H1 (cell line): Measurements from ENCODE around the gene EFEMP1. TPM values are rescaled to one million over a fixed set of nuclear protein-coding genes. Genes with fewer than 3 reads are reported as not detected.

ENCODE experiments used
- ATF3 ChIP-seq: IDR thresholded peaks from 2 replicates; pipeline ENCODE4 v1.6.1; 2011; ENCODE audit warnings: low read depth, mild to moderate bottlenecking, low read length; ENCODE audit not compliant: insufficient read depth
- HDAC2 ChIP-seq, 2 experiments: fragments of 300-600 bp in 1 of 2; sonication (generic) in 1 of 2; IDR thresholded peaks; 2 replicates each; pipeline ENCODE4 v1.6.1; 2011 to 2012; ENCODE audit warnings: low read depth in 2 of 2, low read length in 2 of 2, mild to moderate bottlenecking in 2 of 2, moderate library complexity in 2 of 2, borderline replicate concordance in 1 of 2, inconsistent platforms in 1 of 2
- KDM5A ChIP-seq: fragments of 200-600 bp; IDR thresholded peaks from 2 replicates; pipeline ENCODE4 v1.7.1; 2012; ENCODE audit warnings: mild to moderate bottlenecking, low read length, inconsistent platforms, mixed read lengths
- MAFK ChIP-seq: IDR thresholded peaks from 2 replicates; pipeline ENCODE4 v1.6.1; 2012; ENCODE audit warnings: low read depth, mild to moderate bottlenecking, improper control_type of control experiment, low read length
- NANOG ChIP-seq: IDR thresholded peaks from 2 replicates; pipeline ENCODE4 v1.6.1; 2011; ENCODE audit warnings: low read length, low read depth, mild to moderate bottlenecking, inconsistent platforms; ENCODE audit not compliant: insufficient read depth, poor library complexity, severe bottlenecking
- PHF8 ChIP-seq: fragments of 200-600 bp; sonication (generic); conservative IDR thresholded peaks from 2 replicates; pipeline ENCODE4 v1.7.1; 2012; ENCODE audit warnings: low read depth, mild to moderate bottlenecking, inconsistent platforms, low read length, moderate library complexity
- RBBP5 ChIP-seq: IDR thresholded peaks from 2 replicates; pipeline ENCODE4 v1.7.1; 2012; ENCODE audit warnings: low read depth, mild to moderate bottlenecking, inconsistent platforms, low read length, moderate library complexity, borderline replicate concordance
- RNF2 ChIP-seq: fragments of 200-900, 300-1000 bp; sonication (generic); IDR thresholded peaks from 2 replicates; pipeline ENCODE4 v1.7.1; 2016; ENCODE audit warnings: borderline replicate concordance, low read depth, mild to moderate bottlenecking, antibody characterized with exemption, low read length; ENCODE audit not compliant: poor library complexity, severe bottlenecking; ENCODE audit errors: missing control alignments
- TBP ChIP-seq: IDR thresholded peaks from 2 replicates; pipeline ENCODE4 v1.6.1; 2011; ENCODE audit warnings: low read depth, low read length, improper control_type of control experiment
- TEAD4 ChIP-seq: IDR thresholded peaks from 2 replicates; pipeline ENCODE4 v1.6.1; 2012; ENCODE audit warnings: low read depth, low read length, inconsistent platforms, mixed read lengths
- polyA plus RNA-seq, 7 experiments: library from polyadenylated mRNA; depleted of rRNA in 3 of 7; stranded (reverse) in 5 of 7; unstranded in 2 of 7; fragments of >200 nt in 5 of 7; fragments of 200-250 nt in 2 of 7; gene quantifications; 1 replicate in 5 of 7; 2 replicates in 1 of 7; 4 replicates in 1 of 7; pipeline versions ENCODE4 v1.2.1 to v1.2.3, GENCODE V29; 2011 to 2013; ENCODE audit warnings: missing spikeins in 2 of 7, mixed read lengths in 2 of 7
- total RNA-seq: library from RNA; stranded (reverse); fragmentation: NEBNext Ultra II Directional; extraction: Animal tissue kit (Norgen Biotek cat#: 25700); gene quantifications from 2 replicates; pipeline ENCODE4 v1.2.1, GENCODE V29; 2021

Gene EFEMP1
- total and polyA plus RNA-seq, 2 of the 8 experiments (the other 6 are each of a cell fraction or from before 2014, with no cell fraction given), result 15.5 to 19.7 TPM

GRCh38 chr2:55923091-55923981 is at the start of gene EFEMP1 (continued):
- TF ChIP-seq PHF8 (peak; percentile 32), MAFK (no peak), KDM5A (no peak), RBBP5 (peak; percentile 81; the same call in 1 of the 2 replicates), NANOG (no peak), HDAC2 (IDR thresholded peaks at IDR 0.05; ENCODE audit: borderline replicate concordance in 1 of 2, low read depth in 2 of 2, low read length in 2 of 2) (peak in 1 of 2 experiments; percentile 61; a peak in 1 of 4 replicates), ATF3 (no peak), TBP (no peak), TEAD4 (peak; percentile 89), RNF2 (peak; percentile 64)
